C4-2B (cell line): ENCODE data around the gene REEP3.

ENCODE experiments used
- CTCF ChIP-seq: fragments of 450-650 bp; conservative IDR thresholded peaks from 2 replicates; pipeline ENCODE4 v1.5.1; 2017; ENCODE audit warnings: mild to moderate bottlenecking
- ZFX ChIP-seq: fragments of 450-650 bp; IDR thresholded peaks from 2 replicates; pipeline ENCODE4 v1.6.1; 2017

GRCh38 chr10:63664341-63664885, 143.2 kb downstream of the REEP3 start:
- TF ChIP-seq CTCF (no peak), ZFX (no peak)
